IPS-NIHi7 (cell line): ENCODE data around the gene FILIP1.
"Not testable (repeated sequence)": the region's sequence is repeated elsewhere in the genome, so short reads cannot be mapped to it uniquely, and the experiment has no call there.

Experiments used
- DNase-seq: peaks from one replicate; pipeline ENCODE4 v3.0.0; 2012; ENCODE audit warnings: mixed read lengths; ENCODE audit errors: extremely low spot score

FILIP1 gene

DNA sequence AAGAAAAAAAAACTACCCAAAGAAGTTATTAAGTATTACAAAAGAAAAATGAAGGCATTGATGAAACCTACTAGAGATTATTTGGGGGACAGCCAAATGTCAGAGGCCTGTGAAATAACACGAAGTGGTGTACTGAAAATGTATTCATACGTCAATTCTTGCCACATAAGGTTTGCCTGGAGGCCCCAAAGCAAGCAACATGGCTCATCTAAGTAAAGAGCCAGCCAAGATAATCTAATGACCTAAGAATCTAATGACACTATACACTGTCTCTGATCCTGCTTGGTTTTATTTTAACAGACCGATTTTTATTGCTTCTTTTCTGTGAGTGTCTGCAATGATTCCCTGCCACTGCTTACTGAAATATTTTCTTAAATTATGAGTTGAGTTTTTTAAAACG, 34.7 kb downstream of the FILIP1 start:
- no peak for DNase-seq

DNA sequence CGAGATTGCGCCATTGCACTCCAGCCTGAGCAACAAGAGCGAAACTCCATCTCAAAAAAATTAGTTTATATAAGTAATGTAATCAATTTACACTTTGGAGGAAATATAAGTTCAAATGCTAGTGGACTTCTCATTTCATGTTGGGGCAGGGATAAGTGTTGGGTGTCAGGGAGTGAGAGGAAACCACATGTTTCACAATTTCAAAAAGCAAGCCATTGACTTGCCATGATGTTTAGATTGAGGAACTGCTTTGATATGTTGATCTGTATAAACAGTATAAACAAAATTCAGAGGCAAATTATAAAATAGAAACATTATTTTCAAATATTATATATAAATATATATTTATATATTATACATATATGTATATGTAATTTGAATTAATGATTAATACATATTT, 42.7 kb downstream of the FILIP1 start:
- DNase-seq = no peak

DNA sequence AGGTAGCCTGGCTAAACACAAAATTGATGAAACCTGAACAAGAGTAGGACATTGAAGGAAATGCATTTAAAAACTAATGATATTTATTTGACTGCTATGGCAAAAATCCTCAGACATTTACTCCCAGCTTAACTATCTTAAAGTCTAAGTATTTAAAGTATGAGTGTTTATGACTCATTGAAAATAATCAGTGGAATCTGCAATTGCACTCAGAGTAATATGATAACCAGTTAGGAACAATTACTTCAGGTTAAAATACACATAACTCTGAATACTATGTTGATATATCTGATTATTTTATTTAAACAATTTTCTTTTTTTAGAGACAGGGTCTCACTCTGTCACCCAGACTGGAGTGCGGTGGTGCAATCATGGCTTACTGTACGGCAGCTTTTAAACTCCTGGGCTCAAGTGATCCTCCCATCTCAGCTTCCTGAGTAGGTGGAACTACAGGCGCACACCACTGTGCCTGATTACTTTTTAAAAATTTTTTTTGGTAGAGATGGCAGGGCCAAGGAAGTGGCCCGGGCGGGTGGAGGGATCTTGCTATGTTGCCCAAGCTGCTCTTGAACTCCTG, 43.9 kb downstream of the FILIP1 start:
- DNase-seq = no peak

DNA sequence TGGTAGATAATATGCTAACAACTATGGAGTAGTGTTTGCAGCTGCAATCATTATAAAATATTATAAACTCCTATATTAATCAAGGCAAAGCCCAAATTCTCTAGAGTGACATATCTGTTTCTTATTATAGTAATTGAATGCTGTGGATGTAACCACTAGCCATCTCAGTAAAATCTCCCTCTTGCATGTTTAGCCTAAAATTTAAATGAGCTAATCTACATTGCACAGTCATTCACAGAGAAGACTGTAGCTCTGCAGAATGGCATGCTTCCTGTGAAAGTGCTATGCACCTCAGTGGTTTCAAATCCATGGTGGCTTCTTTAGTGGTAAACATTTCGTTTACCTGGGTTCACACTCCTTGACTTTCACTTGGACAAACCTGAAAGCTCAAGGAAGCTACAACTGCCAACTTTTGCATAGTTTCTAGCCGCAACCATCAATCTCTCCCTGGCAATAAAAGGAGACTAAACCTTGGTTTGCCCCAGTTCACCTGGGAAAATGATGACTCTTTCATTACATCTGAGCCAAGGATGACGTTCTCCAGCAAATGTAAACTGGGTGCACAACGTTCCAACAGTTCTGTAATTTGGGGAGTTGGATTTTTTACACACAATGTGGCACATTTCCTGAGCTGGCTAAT, 47.2 kb downstream of the FILIP1 start:
- no peak for DNase-seq

DNA sequence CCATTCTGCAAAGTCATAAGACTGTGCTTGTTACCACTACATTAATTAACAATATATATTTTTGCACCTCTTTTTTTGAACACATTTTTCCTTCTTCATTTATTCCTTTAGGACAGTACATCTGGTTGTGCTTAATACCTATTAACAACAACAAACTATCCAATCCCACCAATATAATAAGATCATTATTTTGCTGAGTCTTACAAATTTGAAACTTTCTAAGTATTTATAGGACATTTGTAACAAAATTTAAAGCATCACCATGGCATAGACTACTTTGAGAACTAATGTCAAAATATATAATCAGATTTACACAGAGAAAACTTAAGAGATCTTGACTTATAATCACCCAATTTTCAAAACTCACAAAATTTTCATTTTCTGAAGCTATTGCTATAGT, 47.9 kb downstream of the FILIP1 start:
- DNase-seq = no peak

DNA sequence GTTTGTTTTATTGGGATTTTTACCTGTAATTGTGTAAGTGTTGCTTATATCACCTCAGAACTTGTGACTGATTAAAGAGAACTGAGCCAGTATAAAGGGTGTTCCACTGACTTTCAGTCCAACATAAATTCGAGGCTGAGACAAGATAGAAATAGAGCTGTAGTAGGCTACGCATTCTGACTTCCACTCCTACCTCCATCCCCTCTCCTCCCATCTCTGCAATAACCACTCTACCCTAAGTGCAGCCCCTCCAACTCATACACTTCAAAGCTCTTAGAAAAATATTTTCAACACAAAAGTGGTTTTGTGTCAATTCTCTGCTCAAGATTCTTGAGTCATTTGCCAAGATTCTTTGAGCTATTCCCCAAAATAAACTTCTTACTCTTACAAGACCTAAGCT, 48.7 kb downstream of the FILIP1 start:
- DNase-seq = no peak

DNA sequence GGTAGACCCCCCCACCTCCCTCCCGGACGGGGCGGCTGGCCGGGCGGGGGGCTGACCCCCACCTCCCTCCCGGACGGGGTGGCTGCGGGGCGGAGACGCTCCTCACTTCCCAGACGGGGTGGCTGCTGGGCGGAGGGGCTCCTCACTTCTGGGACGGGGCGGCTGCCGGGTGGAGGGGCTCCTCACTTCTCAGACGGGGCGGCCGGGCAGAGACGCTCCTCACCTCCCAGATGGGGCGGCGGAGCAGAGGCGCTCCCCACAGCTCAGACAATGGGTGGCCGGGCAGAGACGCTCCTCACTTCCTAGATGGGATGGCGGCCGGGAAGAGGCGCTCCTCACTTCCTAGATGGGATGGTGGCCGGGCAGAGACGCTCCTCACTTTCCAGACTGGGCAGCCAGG, 51.7 kb downstream of the FILIP1 start:
- DNase-seq = not testable (repeated sequence)

DNA sequence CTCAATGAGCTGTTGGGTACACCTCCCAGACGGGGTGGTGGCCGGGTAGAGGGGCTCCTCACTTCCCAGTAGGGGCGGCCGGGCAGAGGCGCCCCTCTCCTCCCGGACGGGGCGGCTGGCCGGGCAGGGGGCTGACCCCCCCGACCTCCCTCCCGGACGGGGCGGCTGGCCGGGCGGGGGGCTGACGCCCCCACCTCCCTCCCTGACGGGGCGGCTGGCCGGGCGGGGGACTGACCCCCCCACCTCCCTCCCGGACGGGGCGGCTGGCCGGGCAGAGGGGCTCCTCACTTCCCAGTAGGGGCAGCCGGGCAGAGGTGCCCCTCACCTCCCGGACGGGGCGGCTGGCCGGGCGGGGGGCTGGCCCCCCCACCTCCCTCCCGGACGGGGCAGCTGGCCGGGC, 52.1 kb downstream of the FILIP1 start:
- DNase-seq = not testable (repeated sequence)

DNA sequence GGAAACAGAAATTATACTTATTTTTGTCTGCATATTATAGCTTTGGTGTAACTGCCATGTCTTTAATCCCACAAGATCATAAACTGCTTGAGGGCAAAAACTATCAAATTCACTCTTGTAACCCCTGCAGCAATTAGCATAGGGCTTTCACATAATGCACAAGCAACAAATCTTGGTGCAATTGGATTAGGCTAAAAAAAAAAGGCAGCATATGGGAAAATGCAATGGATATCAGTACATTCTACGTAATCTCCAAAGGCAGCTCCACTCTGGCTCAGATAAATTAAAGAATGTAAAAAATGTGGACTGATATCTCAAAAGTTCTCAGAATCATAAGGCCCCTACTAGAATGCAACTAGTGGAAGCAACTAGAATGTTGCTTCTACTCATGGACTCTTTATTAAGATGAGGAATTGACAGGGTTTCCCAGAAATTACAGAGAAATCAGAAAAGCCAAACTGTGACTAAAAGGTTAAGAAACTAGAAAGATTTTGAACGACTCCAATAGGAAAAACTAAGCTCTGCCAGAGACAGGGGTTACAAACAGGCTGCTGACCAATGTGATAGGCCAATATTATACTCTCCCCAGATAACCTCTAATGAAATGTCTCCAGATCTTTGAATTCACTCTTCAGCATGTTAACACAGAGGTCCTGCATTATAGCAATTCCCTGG, 55.0 kb downstream of the FILIP1 start:
- no peak for DNase-seq

DNA sequence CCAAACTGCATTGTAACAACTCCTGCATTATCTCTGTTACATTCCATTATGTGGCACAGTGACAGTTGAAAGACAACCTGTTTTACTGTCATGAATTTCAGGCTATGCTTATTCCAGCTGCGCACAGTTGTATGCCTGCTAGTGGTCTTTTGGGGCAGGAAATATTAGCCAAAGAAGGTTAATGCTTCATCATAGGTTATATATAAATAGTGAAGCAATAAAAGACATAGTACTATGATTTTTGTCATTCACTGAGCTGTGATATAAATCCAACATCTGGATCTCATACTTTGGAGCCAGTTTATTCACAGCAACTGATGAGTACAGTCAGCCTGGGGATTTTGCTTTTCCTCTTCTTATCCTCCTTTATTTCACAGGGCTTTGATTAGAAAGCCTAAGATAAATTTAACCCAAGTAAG, 55.6 kb downstream of the FILIP1 start:
- DNase-seq = no peak

DNA sequence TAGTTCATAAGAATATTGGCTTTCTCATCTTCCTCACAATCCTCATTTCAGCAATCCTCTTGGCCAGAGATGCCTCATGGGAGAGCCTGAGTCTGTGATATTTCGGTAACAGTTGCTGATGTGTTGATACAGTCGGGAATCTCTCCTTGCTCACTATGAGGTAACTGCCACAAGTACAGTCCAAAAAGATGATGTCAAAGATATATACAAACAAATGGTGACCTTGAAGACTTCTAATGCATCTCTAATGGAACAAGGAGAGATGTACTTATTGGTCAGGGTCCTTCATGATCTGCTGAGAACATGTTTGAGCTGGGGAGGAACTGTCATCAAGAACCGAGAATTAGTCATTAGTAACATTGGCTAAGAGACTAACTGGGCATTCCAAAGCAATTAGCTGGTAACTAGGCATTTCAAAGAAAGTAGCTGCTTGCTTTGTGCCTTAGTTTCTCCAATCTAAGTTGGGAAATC, 56.1 kb downstream of the FILIP1 start:
- no peak for DNase-seq

DNA sequence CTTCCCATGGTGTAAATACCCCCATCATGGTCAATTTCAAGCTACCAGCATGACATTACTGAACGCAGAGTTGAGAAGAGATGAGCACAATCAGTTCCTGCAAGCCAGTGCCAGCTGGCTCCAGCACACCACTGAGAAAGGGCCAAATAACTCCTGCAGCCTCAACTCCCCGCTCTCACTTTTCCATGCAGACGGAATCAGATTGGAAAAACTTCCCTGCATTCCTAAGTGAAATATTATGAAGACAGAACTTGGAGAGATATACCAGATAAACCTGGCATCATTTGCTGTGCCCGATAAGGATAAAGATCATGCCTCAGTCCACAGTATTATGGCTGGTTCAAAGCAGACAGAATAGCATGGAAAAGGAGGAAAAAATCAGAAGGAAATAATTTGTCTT, 56.7 kb downstream of the FILIP1 start:
- no peak for DNase-seq

DNA sequence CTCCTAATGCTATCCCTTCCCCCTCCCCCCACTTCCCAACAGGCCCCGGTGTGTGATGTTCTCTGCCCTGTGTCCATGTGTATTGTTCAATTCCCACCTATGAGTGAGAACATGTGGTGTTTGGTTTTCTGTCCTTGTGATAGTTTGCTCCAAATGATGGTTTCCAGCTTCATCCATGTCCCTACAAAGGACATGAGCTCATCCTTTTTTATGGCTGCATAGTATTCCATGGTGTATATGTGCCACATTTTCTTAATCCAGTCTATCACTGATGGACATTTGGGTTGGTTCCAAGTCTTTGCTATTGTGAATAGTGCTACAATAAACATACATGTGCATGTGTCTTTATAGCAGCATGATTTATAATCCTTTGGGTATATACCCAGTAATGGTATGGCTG, 60.8 kb downstream of the FILIP1 start:
- not testable (repeated sequence) for DNase-seq

DNA sequence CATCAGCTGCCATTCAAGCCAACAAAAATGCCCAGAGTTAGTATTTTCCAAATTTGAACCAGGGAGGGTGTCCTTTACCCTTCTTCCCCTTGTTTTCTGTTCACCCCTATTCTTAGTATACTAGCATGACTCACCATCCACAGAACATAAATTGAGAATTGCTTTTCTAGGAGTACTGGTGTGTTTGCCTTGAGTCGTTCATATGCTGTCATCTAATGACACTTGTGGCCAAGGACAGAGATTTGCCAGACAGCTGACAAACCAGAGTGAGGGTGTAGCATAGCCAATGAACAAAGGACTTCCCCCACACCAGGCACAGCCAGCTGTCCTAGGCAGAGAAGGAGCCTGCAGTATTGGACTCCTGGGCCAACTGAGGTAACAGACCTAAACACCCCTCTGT, 62.2 kb downstream of the FILIP1 start:
- no peak for DNase-seq

DNA sequence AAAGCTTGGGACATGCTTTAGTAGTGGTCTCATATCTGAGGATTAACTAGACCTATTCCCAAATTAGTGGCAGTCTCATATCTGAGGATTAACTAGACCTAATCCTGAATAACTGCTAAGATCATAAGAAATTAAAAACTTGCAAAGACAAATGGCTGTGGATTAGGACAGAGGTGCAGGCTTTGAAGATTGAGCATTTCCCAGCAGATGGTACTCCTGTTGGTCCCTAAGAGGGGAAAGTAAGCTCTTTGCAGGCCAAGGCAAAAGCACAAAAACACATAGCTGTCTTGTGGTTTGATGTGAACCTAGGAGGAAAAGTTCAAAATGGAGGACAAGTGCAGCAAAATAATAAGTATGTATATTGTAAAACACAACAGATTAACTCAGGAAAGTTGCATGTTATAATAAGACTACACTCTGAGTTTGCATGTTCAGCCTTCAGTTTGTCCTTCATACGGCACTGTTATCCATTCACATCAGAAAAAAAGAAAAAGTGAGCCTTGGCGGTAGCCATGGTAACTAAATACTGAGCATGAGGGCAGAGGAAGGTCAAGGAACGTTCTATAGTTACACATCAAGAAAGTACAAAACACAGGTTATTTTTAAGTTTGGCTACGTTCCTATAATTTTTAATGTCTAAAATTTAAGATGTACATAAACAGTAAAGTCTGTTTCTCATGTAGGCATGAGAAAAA, 62.8 kb downstream of the FILIP1 start:
- no peak for DNase-seq

DNA sequence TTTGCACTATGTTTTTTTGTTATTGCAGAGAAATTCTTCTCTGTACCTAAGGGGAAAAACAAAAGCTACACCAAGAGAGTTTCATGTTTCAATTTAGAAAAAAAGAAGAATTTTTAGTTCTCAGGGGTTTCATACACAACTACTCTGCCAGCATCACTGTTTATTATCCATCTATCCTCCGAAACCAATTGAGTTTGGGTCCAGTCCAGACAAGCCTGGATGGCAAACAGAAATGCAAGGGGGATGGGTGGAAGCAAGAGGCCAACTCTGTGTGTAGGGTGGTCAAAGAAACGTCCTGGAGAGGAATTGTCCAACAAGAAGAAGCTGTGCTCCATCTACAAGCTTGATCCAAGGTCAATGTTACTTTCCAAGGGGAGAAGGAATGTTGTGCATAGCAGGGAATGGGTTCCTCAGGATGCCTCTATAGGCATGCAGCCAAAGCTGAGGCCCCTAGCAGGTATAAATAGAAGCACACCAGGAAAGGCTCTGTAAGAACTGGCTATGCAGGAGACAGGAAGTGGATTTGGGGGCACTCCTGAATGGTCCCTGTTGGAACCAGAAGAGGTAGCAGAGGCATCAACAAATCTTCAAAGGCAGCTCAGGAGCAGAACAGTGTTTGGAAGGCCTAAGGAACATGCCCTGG, 64.4 kb downstream of the FILIP1 start:
- DNase-seq = no peak

DNA sequence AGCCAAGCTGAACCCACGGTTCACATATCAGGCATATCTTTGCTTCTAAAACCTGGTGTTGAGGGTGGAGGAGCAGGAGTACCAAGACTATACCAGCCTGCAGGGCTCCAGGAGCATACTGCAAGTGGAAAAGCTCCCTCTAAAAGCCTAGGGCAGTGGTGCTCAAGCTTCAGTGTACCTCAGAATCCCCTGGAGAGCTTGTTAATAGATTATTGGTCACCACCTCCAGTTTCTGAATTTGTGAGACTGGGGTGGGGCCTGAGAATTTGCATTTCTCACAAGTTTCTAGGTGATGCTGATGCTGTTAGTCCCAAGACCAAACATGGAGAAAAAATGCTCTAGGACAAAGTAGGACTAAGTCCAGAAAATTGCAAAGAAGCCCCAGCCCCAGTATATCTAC, 65.4 kb downstream of the FILIP1 start:
- DNase-seq = no peak

DNA sequence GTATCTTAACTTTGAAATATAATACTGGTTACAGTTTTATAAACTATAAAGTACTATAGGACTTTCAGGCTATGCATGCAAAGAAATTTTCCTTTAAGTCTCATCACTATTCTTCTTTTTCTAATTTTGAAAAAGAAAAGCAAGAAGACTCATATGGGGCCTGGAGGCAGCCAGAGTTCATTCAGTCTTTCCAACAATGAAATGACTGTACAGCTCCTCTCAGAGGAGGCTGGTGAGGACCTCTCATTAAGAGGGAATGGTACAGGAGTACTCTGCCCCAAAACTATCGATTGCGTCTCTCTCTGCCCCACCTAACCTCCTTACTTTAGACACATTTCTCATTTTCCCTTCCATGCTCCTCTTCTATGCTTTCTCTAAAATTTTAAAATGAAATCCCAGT, 66.3 kb downstream of the FILIP1 start:
- DNase-seq = no peak

DNA sequence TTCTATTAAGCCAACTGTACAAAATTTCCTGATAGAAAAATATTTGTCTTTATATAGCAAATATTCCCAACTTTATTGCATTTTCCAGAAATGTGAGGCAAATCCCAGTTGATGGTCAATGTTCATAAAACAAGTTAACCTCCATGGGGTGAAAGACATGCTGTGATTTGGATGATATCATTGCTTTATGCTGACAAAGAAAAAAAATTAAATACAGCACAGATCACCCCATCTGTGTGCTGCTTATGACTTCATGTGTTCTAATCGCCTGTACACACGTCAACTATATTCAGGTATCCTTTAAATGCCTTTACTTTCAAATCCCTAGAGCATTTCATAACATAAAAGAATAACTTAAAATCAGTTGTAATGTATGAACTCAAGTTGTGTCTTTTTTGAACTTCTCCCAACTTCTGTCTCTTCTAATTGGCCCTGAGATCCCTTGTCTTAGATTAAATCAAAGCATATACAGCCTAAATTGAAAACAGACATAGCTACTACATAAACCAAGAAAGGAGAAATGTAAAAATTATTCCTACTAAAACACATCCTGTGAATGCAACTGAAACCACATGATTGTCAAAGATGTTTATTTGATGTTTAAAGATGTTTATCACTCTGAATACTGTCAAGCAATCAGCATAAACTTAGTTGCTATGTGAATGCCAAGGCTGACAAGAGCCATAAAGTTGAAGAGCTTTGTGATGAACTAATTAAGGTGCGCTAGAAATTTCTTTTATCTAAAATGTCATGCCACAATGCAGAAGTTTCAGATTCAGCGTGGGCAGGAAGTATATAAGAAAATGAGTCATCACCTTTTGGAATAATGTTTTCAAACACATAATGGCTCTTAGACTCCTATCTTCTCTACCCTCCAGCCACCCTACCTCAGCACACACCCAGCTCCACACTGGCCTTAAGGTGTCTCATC, 68.7 kb downstream of the FILIP1 start:
- no peak for DNase-seq

DNA sequence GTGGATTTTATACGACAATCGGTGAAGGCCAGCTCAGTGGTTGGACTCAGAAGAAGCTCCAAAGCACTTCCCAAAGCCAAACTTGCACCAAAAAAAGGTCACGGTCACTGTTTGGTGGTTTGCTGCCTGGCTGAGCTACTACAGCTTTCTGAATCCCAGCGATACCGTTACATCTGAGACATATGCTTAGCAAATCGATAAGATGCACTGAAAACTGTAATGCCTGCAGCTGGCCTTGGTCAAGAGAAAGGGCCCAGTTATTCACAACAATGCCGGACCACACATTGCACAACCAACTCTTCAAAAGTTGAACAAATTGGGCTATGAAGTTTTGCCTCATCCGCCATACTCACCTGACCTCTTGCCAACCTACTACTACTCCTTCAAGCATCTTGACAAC, 70.2 kb downstream of the FILIP1 start:
- no peak for DNase-seq

DNA sequence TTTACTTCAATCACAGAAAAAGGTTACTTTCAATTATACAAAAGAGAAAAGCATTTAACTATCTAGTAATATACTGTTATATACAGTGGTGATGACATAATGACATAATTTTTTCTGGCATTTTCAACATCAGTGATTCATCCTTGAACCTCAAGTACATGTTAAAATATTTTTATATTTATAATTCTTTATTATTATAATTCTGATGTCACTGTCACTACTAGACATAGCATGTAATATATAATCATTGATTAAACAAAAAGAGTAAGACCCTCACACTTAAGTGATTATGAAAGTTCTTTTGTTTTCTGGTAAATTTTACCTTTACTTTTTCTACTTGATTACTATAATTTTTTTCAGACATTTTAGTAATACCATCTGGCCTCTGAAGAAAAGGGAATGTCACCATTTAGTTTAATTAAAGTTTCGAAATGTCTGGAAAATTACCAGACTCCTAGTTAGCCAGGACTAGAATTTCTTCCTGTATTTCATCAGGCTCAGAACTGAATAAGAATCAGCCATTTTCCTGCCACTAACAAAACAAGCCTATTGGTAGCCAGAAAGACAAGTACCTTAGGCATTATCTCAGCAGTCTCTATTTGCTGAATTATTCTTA, 71.5 kb downstream of the FILIP1 start:
- no peak for DNase-seq
